ENCODE results near the gene ACAP1.

- TF ChIP-seq CTCF (optimal IDR thresholded peaks at IDR 0.05 in 1 of 3, IDR thresholded peaks at IDR 0.05 in 1 of 3, conservative IDR thresholded peaks at IDR 0.05 in 1 of 3; ENCODE audit: extremely low read depth in 1 of 3, insufficient read depth in 2 of 3, low read length in 3 of 3) (no peak), EZH2 (IDR thresholded peaks at IDR 0.05; ENCODE audit: low read length) (no peak)
These were observed 25.6 kb downstream of the ACAP1 start for GRCh38 chr17:7361906-7362305.
